Esophagus squamous epithelium (tissue), 5 donors: ENCODE measurements around the gene FCHSD2. TPM values are rescaled to one million over a fixed set of nuclear protein-coding genes. Genes with fewer than 3 reads are reported as not detected.
"Not testable (repeated sequence)": the region's sequence is repeated elsewhere in the genome, so short reads cannot be mapped to it uniquely, and the experiment has no call there.

ENCODE experiments used
- DNase-seq: peaks from one replicate; lab custom pipeline; 2025; lab: John Stamatoyannopoulos, UW
- H3K27ac ChIP-seq, 4 donors: fragments of 200-600 bp; sonication (generic); one replicate each; pipeline ENCODE4 v1.5.1; 2016 to 2019; ENCODE audit warnings: mild to moderate bottlenecking in 1 of 4
- H3K27me3 ChIP-seq, 4 donors: fragments of 200-600 bp; sonication (generic); 1 replicate in 3 of 4; 2 replicates in 1 of 4; pipeline versions ENCODE4 v1.5.1 to v1.6.0; 2017 to 2021; ENCODE audit warnings: antibody characterized with exemption in 1 of 4
- H3K36me3 ChIP-seq, 3 donors: fragments of 200-600 bp; sonication (generic); one replicate each; pipeline ENCODE4 v1.5.1; 2016 to 2019
- H3K4me1 ChIP-seq, 3 donors: fragments of 200-600 bp; sonication (generic); one replicate each; pipeline ENCODE4 v1.5.1; 2017 to 2019
- H3K4me3 ChIP-seq, 4 donors: fragments of 200-600 bp; sonication (generic); 1 replicate in 3 of 4; 2 replicates in 1 of 4; pipeline ENCODE4 v1.5.1; 2016 to 2019; ENCODE audit warnings: mild to moderate bottlenecking in 2 of 4, moderate library complexity in 1 of 4
- H3K9me3 ChIP-seq, 3 donors: fragments of 200-600 bp; sonication (generic); one replicate each; pipeline ENCODE4 v1.5.1; 2016 to 2019
- POLR2A ChIP-seq, 4 donors: fragments of 450-650 bp; IDR thresholded peaks; one replicate each; pipeline ENCODE4 v1.6.1; 2017; ENCODE audit warnings: antibody characterized with exemption in 4 of 4, mild to moderate bottlenecking in 4 of 4, moderate library complexity in 3 of 4
- WGBS, 2 donors: methylation state at CpG; one replicate each; pipeline ENCODE4 v1.1.5; 2018; 5-methylcytosine and 5-hydroxymethylcytosine counted together
- intact Hi-C: fragments of 100-400 bp; cut with DNase I; formaldehyde crosslinking; loops from one replicate; pipeline ENCODE4 v1.15.0; 2022
- total RNA-seq, 4 donors: library from RNA; depleted of rRNA; stranded (reverse); fragments of >200 nt; gene quantifications; one replicate each; pipeline ENCODE4 v1.1.0, GENCODE V29; 2016
- TF ChIP-seq, protein P1 (sequence below), 6 experiments: fragments of 450-650 bp in 4 of 6; fragments of 200-600 bp in 2 of 6; sonication (generic) in 2 of 6; IDR thresholded peaks; one replicate each; pipeline ENCODE4 v1.5.1; 2016 to 2019; ENCODE audit warnings: antibody characterized with exemption in 6 of 6, mild to moderate bottlenecking in 4 of 6, moderate library complexity in 4 of 6
- donor health status: DM: yes; HTN: yes; CAD: no.

The FCHSD2 gene
- total RNA-seq, 4 donors from 2014 or later: 4.1 to 12.8 (median 6.8) TPM

DNA sequence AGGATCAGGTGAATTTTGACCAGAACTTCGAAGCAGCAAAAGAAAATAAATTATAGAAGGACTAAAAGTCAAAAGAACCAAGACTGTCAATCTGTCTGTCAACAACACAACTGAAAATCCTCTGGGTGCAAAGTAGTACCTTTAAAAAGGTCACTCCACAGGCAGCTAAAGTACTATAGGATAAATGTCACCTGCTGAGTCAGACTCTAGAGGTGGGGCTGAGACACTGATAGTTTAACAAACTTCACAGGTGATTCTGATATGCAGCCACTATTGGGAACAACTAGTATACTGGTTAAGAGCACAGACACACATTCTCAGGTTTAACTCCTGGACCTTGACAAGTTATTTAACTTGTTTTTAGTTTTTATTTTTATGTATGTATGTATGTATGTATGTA lies 107.3 kb downstream of the FCHSD2 start:
- H3K4me1 ChIP-seq: peaks cover 0 to 7% (median 0%) of the 10 kb centered on the region in 3 donors
- intact Hi-C loops: no loop called here

DNA sequence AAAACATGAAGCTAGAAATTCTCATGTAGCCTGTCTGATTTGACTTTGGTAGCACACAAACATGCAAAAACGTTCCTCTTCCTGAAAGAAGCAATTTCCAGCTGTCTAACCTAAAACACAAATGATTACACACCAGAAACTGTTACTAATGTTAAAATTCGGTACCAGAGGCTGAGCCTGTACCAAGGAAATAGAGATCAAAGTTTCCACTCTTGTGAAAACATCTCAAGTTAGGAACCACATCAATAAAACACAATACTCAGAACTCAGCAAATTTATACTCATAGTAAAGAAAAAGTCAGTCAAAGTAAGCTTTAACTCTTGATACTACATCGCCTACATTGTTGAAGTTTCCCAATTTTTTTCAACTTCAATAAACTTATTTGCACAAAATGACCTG lies 107.8 kb downstream of the FCHSD2 start:
- Histone ChIP-seq H3K36me3 (no peaks in the 10 kb centered on the region), H3K27me3 (no peaks in the 10 kb centered on the region), H3K4me3 (no peak overlapping the region), H3K9me3 (no peaks in the 10 kb centered on the region), H3K27ac (no peak overlapping the region), H3K4me1 (peaks cover 0 to 9% (median 0%) of the 10 kb centered on the region in 3 donors)
- intact Hi-C loops: no loop called here
- 54 to 55% methylated on average over 3 of the region's 3 CpGs for WGBS, 2 donors
- TF ChIP-seq POLR2A (IDR thresholded peaks at IDR 0.05): no peak
- TF ChIP-seq, protein P1, sequence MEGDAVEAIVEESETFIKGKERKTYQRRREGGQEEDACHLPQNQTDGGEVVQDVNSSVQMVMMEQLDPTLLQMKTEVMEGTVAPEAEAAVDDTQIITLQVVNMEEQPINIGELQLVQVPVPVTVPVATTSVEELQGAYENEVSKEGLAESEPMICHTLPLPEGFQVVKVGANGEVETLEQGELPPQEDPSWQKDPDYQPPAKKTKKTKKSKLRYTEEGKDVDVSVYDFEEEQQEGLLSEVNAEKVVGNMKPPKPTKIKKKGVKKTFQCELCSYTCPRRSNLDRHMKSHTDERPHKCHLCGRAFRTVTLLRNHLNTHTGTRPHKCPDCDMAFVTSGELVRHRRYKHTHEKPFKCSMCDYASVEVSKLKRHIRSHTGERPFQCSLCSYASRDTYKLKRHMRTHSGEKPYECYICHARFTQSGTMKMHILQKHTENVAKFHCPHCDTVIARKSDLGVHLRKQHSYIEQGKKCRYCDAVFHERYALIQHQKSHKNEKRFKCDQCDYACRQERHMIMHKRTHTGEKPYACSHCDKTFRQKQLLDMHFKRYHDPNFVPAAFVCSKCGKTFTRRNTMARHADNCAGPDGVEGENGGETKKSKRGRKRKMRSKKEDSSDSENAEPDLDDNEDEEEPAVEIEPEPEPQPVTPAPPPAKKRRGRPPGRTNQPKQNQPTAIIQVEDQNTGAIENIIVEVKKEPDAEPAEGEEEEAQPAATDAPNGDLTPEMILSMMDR (IDR thresholded peaks at IDR 0.05): no peak
- DNase-seq: no peak

More for the DNA sequence above, 107.3 kb downstream of the FCHSD2 start:
- Histone ChIP-seq H3K9me3 (no peaks in the 10 kb centered on the region), H3K27me3 (no peaks in the 10 kb centered on the region), H3K4me3 (no peak overlapping the region), H3K27ac (no peak overlapping the region), H3K36me3 (no peaks in the 10 kb centered on the region)
- no peak for DNase-seq
- WGBS, 2 donors: 85 to 86% methylated on average over 1 of the region's 1 CpG
- TF ChIP-seq, protein P1 (IDR thresholded peaks at IDR 0.05): no peak
- no peak for TF ChIP-seq POLR2A (IDR thresholded peaks at IDR 0.05)

DNA sequence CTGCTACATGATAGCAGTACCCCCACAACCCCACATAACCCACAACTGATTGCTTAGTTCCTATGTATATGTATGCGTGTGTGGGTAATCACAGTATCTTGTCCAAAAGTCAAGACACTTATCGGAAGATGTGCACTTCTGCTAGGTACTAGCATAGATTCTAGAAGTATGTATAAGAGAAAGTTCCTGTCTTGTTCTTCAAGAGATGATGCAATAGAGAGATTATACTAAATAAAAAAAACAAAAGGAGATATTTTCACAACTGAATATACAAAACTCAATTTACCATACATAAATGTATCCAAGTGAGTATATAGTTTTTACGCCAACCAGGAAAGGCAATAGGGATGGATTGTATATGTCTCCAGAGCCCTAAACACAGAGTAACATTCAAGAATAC lies 112.0 kb downstream of the FCHSD2 start:
- 93 to 94% methylated on average over 3 of the region's 3 CpGs for WGBS, 2 donors
- H3K9me3 ChIP-seq: peaks cover 0 to 14% (median 8%) of the 10 kb centered on the region in 3 donors
- no peak overlapping the region for H3K4me3 ChIP-seq
- H3K36me3 ChIP-seq: peaks cover 0 to 8% (median 0%) of the 10 kb centered on the region in 3 donors
- TF ChIP-seq, protein P1 (IDR thresholded peaks at IDR 0.05): no peak
- intact Hi-C loops: no loop called here
- peaks cover 0 to 9% (median 0%) of the 10 kb centered on the region in 3 donors for H3K4me1 ChIP-seq
- H3K27me3 ChIP-seq: no peaks in the 10 kb centered on the region
- DNase-seq: no peak
- no peak overlapping the region for H3K27ac ChIP-seq

DNA sequence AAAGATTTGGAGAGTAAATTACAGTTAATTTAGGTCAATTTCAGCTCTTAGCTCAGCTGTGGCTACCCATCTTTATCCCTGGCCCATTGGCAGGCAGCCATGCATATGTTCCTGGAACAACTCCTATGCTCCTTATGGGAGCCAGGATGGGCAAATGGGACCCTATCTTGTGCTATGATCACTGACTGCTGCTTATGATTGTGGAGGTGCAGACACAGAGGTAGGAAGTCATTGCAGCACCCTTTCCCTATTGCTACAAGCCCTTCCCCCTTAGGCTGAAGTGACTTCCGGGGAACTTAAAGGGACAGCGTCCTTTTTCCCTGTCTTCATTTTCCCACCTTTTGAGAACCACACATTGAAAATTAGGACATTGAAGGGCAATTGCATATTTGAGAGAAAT lies 112.7 kb downstream of the FCHSD2 start:
- intact Hi-C loops: no loop called here
- peaks cover 0 to 21% (median 8%) of the 10 kb centered on the region in 3 donors for H3K9me3 ChIP-seq
- no peak for DNase-seq
- peaks cover 0 to 4% (median 0%) of the 10 kb centered on the region in 3 donors for H3K4me1 ChIP-seq
- H3K36me3 ChIP-seq: peaks cover 0 to 8% (median 0%) of the 10 kb centered on the region in 3 donors
- WGBS, 2 donors: 85 to 86% methylated on average over 2 of the region's 2 CpGs
- no peaks in the 10 kb centered on the region for H3K27me3 ChIP-seq
- H3K4me3 ChIP-seq: no peak overlapping the region
- H3K27ac ChIP-seq: no peak overlapping the region
- TF ChIP-seq POLR2A (IDR thresholded peaks at IDR 0.05): no peak
- TF ChIP-seq, protein P1 (IDR thresholded peaks at IDR 0.05): no peak

DNA sequence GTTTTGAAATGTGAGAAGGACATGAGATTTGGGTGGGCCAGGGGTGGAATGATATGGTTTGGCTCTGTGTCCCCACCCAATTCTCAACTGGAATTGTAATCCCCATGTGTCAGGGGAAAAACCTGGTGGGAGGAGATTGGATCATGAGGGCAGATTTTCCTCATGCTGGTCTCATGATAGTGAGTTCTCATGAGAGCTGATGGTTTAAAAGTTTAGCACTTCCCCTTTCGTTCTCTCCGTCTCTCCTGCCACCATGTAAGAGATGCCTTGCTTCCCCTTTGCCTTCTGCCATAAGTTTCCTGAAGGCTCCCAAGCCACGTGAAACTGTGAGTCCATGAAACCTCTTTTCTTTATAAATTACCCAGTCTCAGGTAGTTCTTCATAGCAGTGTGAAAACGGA lies 113.5 kb downstream of the FCHSD2 start:
- H3K27me3 ChIP-seq: no peaks in the 10 kb centered on the region
- TF ChIP-seq POLR2A (IDR thresholded peaks at IDR 0.05): no peak
- TF ChIP-seq, protein P1 (IDR thresholded peaks at IDR 0.05): no peak
- DNase-seq: no peak
- intact Hi-C loops: no loop called here
- WGBS, 2 donors: 73 to 84% methylated on average over 4 of the region's 4 CpGs
- peaks cover 0 to 8% (median 0%) of the 10 kb centered on the region in 3 donors for H3K36me3 ChIP-seq
- H3K9me3 ChIP-seq: peaks cover 0 to 24% (median 8%) of the 10 kb centered on the region in 3 donors
- no peak overlapping the region for H3K27ac ChIP-seq
- no peak overlapping the region for H3K4me3 ChIP-seq
- H3K4me1 ChIP-seq: peaks cover 0 to 4% (median 0%) of the 10 kb centered on the region in 3 donors

DNA sequence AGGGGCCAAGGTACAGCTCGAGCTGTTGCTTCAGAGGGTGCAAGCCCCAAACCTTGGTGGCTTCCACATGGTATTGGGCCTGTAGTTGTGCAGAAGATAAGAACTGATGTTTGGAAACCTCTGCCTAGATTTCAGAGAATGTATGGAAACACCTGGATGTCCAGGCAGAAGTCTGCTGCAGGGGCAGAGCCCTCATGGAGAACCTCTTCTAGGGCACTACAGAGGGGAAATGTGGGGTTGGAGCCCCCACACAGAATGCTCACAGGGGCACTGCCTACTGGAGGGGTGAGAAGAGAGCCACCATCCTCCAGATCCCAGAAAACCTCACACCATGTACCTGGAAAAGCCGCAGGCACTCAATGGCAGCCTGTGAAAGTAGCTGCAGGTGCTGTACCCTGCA lies 114.3 kb downstream of the FCHSD2 start:
- H3K27ac ChIP-seq, intact Hi-C loops, H3K36me3 ChIP-seq, DNase-seq, H3K4me3 ChIP-seq, H3K27me3 ChIP-seq, H3K4me1 ChIP-seq: not testable (repeated sequence)
- WGBS, 2 donors: 100% methylated on average over 2 of the region's 2 CpGs
- H3K9me3 ChIP-seq: peaks cover 0 to 24% (median 8%) of the 10 kb centered on the region in 3 donors
